ENCODE results near the gene BTLA.
"Not testable (repeated sequence)": the region's sequence is repeated elsewhere in the genome, so short reads cannot be mapped to it uniquely, and the experiment has no call there.

Gene BTLA, protein sequence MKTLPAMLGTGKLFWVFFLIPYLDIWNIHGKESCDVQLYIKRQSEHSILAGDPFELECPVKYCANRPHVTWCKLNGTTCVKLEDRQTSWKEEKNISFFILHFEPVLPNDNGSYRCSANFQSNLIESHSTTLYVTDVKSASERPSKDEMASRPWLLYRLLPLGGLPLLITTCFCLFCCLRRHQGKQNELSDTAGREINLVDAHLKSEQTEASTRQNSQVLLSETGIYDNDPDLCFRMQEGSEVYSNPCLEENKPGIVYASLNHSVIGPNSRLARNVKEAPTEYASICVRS

GRCh38 chr3:112498914-112499711, at the start of gene BTLA:
Gene BTLA, minus strand, starts transcription at chr3:112499472. Its CDS starts 114 bp downstream, at chr3:112499358.
- DNase-seq, result no peak

DNA sequence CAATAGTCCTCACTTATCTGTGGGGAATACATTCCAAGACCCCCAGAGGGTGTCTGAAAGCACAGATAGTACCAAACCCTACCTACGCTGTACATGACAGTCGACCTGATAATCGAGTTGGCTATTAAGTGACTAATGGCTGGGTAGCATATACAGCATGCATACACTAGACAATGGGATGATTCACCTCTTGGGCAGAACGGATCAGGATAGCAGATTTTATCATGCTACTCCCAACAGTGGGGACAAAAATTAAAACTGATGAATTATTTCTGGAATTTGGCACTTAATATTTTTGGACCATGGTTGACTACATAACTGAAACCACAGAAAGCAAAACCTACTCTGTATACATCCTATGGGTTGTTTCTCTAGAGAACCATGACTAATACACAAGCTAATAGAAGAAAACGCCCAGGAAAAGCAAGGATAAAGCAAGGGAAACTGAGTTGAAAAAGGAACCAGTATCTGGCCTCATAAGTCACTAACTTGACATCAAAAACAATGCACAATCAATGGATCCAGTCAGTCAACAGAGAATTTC, 47.0 kb upstream of the BTLA start:
- DNase-seq, result no peak

- DNase-seq, result no peak
Measured at GRCh38 chr3:112539825-112540650, 40.8 kb upstream of the BTLA start.

DNA sequence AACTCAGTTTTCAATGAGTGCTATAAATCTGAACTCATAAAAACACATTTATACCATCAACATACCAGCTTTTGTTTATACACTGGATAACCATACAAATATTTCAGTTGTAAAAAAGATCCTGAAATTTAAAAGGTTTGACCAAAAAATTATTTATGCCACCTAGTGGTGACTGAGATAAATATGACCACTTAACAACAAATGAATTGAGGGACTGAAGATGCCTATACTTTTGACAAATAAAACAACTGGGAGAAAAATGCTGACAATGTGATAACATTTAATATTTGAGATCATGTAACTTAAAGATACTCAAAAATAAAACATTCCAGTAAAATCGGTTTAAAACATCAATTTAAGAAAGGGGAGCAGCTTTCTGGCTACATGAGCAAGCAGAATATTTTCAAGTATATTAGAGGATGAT, 32.1 kb upstream of the BTLA start:
- DNase-seq, result no peak

GRCh38 chr3:112530573-112530972, 31.3 kb upstream of the BTLA start:
- no peak for DNase-seq

- not testable (repeated sequence) for DNase-seq
Measured at GRCh38 chr3:112524127-112524526, 24.9 kb upstream of the BTLA start.

DNA sequence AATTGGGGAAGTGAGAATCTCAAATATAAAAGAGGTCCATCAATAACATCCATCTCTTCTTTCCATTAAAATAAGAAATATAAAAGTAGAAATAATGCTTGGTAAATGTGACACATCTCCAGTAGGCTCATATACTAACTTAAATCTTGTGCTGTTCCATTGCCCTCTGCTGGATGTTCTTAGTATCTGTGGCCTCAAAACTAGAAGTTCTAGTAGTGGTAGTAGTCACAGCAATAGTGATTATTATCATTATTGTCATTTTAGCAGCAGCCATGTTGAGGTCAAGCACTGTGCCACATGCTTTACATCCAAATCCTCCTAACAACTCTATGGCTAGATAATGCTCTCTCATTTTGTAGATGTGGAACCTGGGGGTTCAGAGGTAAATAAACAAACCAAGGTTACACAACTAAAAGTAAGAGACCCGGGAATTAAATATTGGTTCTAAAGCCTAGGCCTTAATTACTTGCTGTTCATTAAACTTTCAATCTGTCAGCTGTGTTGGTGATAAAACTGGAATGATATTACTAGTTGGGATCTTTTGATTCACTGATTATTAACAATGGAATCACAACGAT, 20.2 kb upstream of the BTLA start:
- no peak for DNase-seq

DNA sequence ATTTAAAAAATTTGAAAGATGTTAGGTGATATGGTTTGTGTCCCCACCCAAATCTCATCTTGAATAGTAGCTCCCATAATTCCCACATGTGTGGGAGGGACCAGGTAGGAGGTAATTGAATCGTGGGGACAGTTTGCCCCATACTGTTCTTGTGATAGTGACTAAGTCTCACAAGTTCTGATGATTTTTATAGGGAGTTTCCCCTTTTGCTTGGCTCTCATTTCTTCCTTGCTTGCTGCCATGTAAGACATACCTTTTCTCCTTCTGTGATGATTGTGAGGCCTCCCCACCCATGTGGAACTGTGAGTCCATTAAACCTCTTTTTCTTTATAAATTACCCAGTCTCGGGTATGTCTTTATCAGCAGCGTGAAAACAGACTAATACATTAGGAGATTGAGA, 19.7 kb upstream of the BTLA start:
- not testable (repeated sequence) for DNase-seq

- DNase-seq, result no peak
Measured at GRCh38 chr3:112514527-112515128, 15.4 kb upstream of the BTLA start.

DNA sequence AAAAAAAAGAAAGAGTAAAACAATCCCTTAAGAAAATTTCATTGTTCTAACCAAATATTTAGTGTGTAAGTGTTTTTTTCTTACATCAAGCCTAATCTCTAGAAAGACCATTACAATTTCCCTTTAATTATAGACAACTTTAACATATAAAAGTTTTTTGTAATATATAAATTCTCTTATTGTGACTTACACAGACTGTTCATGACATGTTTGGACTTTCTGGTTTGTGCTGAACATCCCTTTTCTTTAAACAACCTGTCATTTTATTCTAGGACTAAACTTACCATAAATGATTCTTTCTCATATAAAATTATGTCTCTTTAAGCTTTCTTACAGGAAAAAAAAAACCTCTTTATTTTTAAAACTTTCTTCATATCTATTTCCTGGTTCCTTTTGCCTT, 13.0 kb upstream of the BTLA start:
- no peak for DNase-seq

- no peak for DNase-seq
Measured at GRCh38 chr3:112508860-112509259, 9.6 kb upstream of the BTLA start.

GRCh38 chr3:112508261-112508660, 9.0 kb upstream of the BTLA start:
- DNase-seq, result no peak

- no peak for DNase-seq
Measured at GRCh38 chr3:112505907-112506306, 6.6 kb upstream of the BTLA start.

DNA sequence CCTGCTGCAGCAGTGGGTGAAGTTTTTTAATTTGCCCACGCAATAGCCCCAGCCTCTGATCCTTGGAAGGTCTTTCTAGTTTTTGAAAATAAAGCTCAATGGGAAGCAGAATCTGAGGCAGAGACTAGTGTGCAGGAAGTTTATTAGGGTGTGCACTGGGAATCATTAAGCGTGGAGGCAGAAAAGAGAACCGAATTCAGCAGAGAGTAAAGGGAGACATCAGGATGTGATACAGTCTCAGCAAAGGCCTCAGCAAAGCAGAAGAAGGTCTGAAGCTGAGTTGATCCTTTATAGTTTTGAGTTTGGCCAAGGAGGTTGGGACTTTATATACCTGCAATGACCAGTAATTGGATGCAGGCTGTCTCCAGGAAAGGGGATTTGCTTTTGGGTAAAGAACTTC, 4.9 kb upstream of the BTLA start:
- no peak for DNase-seq

GRCh38 chr3:112503304-112503972, 4.2 kb upstream of the BTLA start:
- no peak for DNase-seq

DNA sequence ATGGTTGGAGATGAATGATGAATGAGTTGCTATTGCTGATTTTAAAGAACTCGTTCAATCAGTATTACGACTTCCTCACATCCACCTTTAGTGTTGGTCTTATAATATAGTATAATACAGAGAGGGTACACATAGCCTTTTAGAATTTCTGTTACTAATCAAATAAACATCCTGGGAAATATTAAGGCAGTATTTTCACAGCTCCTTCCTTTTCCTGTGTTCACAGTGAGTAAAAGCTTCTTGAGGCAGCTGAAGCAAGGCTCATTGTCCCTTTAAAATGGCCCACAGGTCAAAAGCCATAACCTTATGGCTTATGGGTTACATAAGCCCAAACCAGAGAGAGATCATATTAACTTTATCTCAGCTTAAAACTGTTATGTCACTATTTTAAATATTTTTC, 1.3 kb upstream of the BTLA start:
- no peak for DNase-seq

GRCh38 chr3:112497897-112498548, 1.2 kb downstream of the BTLA start:
- no peak for DNase-seq

GRCh38 chr3:112496366-112497067, 2.8 kb downstream of the BTLA start:
- no peak for DNase-seq

DNA sequence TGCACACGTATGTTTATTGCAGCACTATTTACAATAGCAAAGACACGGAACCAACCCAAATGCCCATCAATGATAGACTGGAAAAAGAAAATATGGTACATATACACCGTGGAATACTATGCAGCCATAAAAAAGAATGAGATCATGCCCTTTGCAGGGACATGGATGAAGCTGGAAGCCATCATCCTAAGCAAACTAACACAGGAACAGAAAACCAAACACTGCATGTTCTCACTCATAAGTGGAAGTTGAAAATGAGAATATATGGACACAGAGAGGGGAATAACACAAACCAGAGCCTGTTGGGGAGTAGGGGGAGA, 4.9 kb downstream of the BTLA start:
- not testable (repeated sequence) for DNase-seq

DNA sequence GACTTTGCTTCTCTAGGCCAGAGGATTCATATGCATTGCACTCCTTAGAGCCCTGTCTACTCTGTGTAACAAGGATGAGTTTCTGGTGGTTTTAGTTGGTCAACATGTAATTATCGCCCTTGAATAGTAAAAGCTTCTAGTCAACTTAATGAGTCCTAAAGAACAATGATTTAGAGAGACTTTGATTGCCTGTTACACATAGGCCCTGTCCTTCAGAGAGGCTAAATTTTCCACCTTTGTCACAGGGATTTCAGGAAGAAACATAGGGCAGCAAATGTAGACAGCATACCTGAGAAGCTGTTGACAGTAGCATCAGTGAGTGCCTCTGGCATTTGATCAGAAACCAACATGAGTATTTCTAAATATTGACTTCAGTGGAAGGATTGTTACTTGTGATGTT, 7.1 kb downstream of the BTLA start:
- no peak for DNase-seq

- no peak for DNase-seq
Measured at GRCh38 chr3:112491373-112491772, 7.9 kb downstream of the BTLA start.
